Measurements from ENCODE around the gene SUSD4.

The SUSD4 gene

GRCh38 chr1:223273511-223273910 lies 90.5 kb downstream of the SUSD4 start:
- no peak for DNase-seq
- Mint-ChIP-seq H3K27ac (no peak overlapping the region), H3K4me1 (no peaks in the 10 kb centered on the region), H3K27me3 (peaks cover 3% of the 10 kb centered on the region), H3K9me3 (no peaks in the 10 kb centered on the region), H3K36me3 (no peaks in the 10 kb centered on the region), H3K4me3 (no peak overlapping the region)
- CTCF ChIA-PET = no interaction called here

GRCh38 chr1:223271085-223271781 lies 92.7 kb downstream of the SUSD4 start:
- no peaks in the 10 kb centered on the region for H3K4me1 Mint-ChIP-seq
- H3K36me3 Mint-ChIP-seq = no peaks in the 10 kb centered on the region
- H3K27ac Mint-ChIP-seq = no peak overlapping the region
- H3K9me3 Mint-ChIP-seq = no peaks in the 10 kb centered on the region
- H3K27me3 Mint-ChIP-seq = peaks cover 3% of the 10 kb centered on the region
- H3K4me3 Mint-ChIP-seq = no peak overlapping the region
- CTCF ChIA-PET = interaction anchor here (1.2 kb wide), 1 partner anchor 131 kb away, joined by 3 read pairs; no protein-coding TSS in a partner anchor
- no peak for DNase-seq

- H3K27me3 Mint-ChIP-seq = peaks cover 3% of the 10 kb centered on the region
- H3K36me3 Mint-ChIP-seq = no peaks in the 10 kb centered on the region
- CTCF ChIA-PET = interaction anchor here (1.2 kb wide), 1 partner anchor 130 kb away, joined by 3 read pairs; no protein-coding TSS in a partner anchor
- H3K4me3 Mint-ChIP-seq = no peak overlapping the region
- H3K9me3 Mint-ChIP-seq = no peaks in the 10 kb centered on the region
- no peaks in the 10 kb centered on the region for H3K4me1 Mint-ChIP-seq
- no peak overlapping the region for H3K27ac Mint-ChIP-seq
- no peak for DNase-seq
Observed at GRCh38 chr1:223270155-223270554, 93.8 kb downstream of the SUSD4 start.

GRCh38 chr1:223269006-223269405 lies 95.0 kb downstream of the SUSD4 start:
- no peaks in the 10 kb centered on the region for H3K4me1 Mint-ChIP-seq
- no peak for DNase-seq
- no peaks in the 10 kb centered on the region for H3K36me3 Mint-ChIP-seq
- no peak overlapping the region for H3K27ac Mint-ChIP-seq
- no peaks in the 10 kb centered on the region for H3K9me3 Mint-ChIP-seq
- no peak overlapping the region for H3K4me3 Mint-ChIP-seq
- CTCF ChIA-PET = no interaction called here
- peaks cover 3% of the 10 kb centered on the region for H3K27me3 Mint-ChIP-seq

GRCh38 chr1:223266632-223267172 lies 97.3 kb downstream of the SUSD4 start:
- Mint-ChIP-seq H3K9me3 (no peaks in the 10 kb centered on the region), H3K27ac (no peak overlapping the region), H3K27me3 (peaks cover 3% of the 10 kb centered on the region), H3K4me3 (no peak overlapping the region), H3K4me1 (no peaks in the 10 kb centered on the region), H3K36me3 (no peaks in the 10 kb centered on the region)
- no peak for DNase-seq
- CTCF ChIA-PET = no interaction called here

- DNase-seq = no peak
Observed at GRCh38 chr1:223264983-223265908, 98.7 kb downstream of the SUSD4 start.

GRCh38 chr1:223264529-223264928 lies 99.4 kb downstream of the SUSD4 start:
- no peaks in the 10 kb centered on the region for H3K4me1 Mint-ChIP-seq
- CTCF ChIA-PET = no interaction called here
- H3K9me3 Mint-ChIP-seq = no peaks in the 10 kb centered on the region
- no peaks in the 10 kb centered on the region for H3K27me3 Mint-ChIP-seq
- DNase-seq = no peak
- no peak overlapping the region for H3K4me3 Mint-ChIP-seq
- no peaks in the 10 kb centered on the region for H3K36me3 Mint-ChIP-seq
- H3K27ac Mint-ChIP-seq = no peak overlapping the region

More at GRCh38 chr1:223264983-223265908, 98.7 kb downstream of the SUSD4 start:
- Mint-ChIP-seq H3K27ac (no peak overlapping the region), H3K4me3 (no peak overlapping the region), H3K4me1 (no peaks in the 10 kb centered on the region), H3K27me3 (peaks cover 3% of the 10 kb centered on the region), H3K36me3 (no peaks in the 10 kb centered on the region), H3K9me3 (no peaks in the 10 kb centered on the region)
- CTCF ChIA-PET = no interaction called here

- Mint-ChIP-seq H3K36me3 (no peaks in the 10 kb centered on the region), H3K27ac (no peak overlapping the region), H3K9me3 (no peaks in the 10 kb centered on the region), H3K27me3 (peaks cover 6% of the 10 kb centered on the region), H3K4me3 (no peak overlapping the region), H3K4me1 (no peaks in the 10 kb centered on the region)
- CTCF ChIA-PET = no interaction called here
- no peak for DNase-seq
Observed at GRCh38 chr1:223261914-223262313, 102.1 kb downstream of the SUSD4 start.

- no peak overlapping the region for H3K4me3 Mint-ChIP-seq
- no peaks in the 10 kb centered on the region for H3K9me3 Mint-ChIP-seq
- no peaks in the 10 kb centered on the region for H3K36me3 Mint-ChIP-seq
- H3K4me1 Mint-ChIP-seq = no peaks in the 10 kb centered on the region
- CTCF ChIA-PET = interaction anchor here (1.7 kb wide), 1 partner anchor 127 kb away, joined by 3 read pairs; no protein-coding TSS in a partner anchor
- DNase-seq = no peak
- no peak overlapping the region for H3K27ac Mint-ChIP-seq
- H3K27me3 Mint-ChIP-seq = peaks cover 10% of the 10 kb centered on the region
Observed at GRCh38 chr1:223260712-223261111, 103.3 kb downstream of the SUSD4 start.

GRCh38 chr1:223259462-223259861 lies 104.5 kb downstream of the SUSD4 start:
- no peak overlapping the region for H3K27ac Mint-ChIP-seq
- no peak for DNase-seq
- no peak overlapping the region for H3K4me3 Mint-ChIP-seq
- H3K9me3 Mint-ChIP-seq = no peaks in the 10 kb centered on the region
- no peaks in the 10 kb centered on the region for H3K4me1 Mint-ChIP-seq
- CTCF ChIA-PET = no interaction called here
- H3K36me3 Mint-ChIP-seq = no peaks in the 10 kb centered on the region
- peaks cover 10% of the 10 kb centered on the region for H3K27me3 Mint-ChIP-seq

GRCh38 chr1:223258751-223259198 lies 105.2 kb downstream of the SUSD4 start:
- no peaks in the 10 kb centered on the region for H3K4me1 Mint-ChIP-seq
- H3K9me3 Mint-ChIP-seq = no peaks in the 10 kb centered on the region
- no peak overlapping the region for H3K4me3 Mint-ChIP-seq
- H3K36me3 Mint-ChIP-seq = no peaks in the 10 kb centered on the region
- peaks cover 15% of the 10 kb centered on the region for H3K27me3 Mint-ChIP-seq
- no peak for DNase-seq
- CTCF ChIA-PET = no interaction called here
- H3K27ac Mint-ChIP-seq = no peak overlapping the region

- CTCF ChIA-PET = no interaction called here
- H3K4me1 Mint-ChIP-seq = no peaks in the 10 kb centered on the region
Observed at GRCh38 chr1:223257856-223258550, 106.0 kb downstream of the SUSD4 start.

GRCh38 chr1:223256034-223256433 lies 107.9 kb downstream of the SUSD4 start:
- peaks cover 3% of the 10 kb centered on the region for H3K9me3 Mint-ChIP-seq
- H3K27ac Mint-ChIP-seq = no peak overlapping the region
- no peak for DNase-seq
- H3K4me1 Mint-ChIP-seq = no peaks in the 10 kb centered on the region
- CTCF ChIA-PET = interaction anchor here (1.0 kb wide), 1 partner anchor 77 kb away, joined by 3 read pairs; no protein-coding TSS in a partner anchor
- no peak overlapping the region for H3K4me3 Mint-ChIP-seq
- peaks cover 15% of the 10 kb centered on the region for H3K27me3 Mint-ChIP-seq
- H3K36me3 Mint-ChIP-seq = no peaks in the 10 kb centered on the region

More at GRCh38 chr1:223257856-223258550, 106.0 kb downstream of the SUSD4 start:
- no peaks in the 10 kb centered on the region for H3K36me3 Mint-ChIP-seq
- H3K4me3 Mint-ChIP-seq = no peak overlapping the region
- peaks cover 15% of the 10 kb centered on the region for H3K27me3 Mint-ChIP-seq
- DNase-seq = no peak
- no peak overlapping the region for H3K27ac Mint-ChIP-seq
- no peaks in the 10 kb centered on the region for H3K9me3 Mint-ChIP-seq

- Mint-ChIP-seq H3K4me1 (peaks cover 10% of the 10 kb centered on the region), H3K27me3 (peaks cover 15% of the 10 kb centered on the region), H3K36me3 (no peaks in the 10 kb centered on the region), H3K9me3 (peaks cover 3% of the 10 kb centered on the region), H3K27ac (no peak overlapping the region), H3K4me3 (no peak overlapping the region)
- no peak for DNase-seq
- CTCF ChIA-PET = no interaction called here
Observed at GRCh38 chr1:223253916-223254315, 110.1 kb downstream of the SUSD4 start.
